Cardiac muscle cell (in vitro differentiated cells and primary cell): Measurements from ENCODE around the gene ST14. TPM values are rescaled to one million over a fixed set of nuclear protein-coding genes. Genes with fewer than 3 reads are reported as not detected.

Experiments
- DNase-seq, 2 donors: peaks; one replicate each; pipeline versions ENCODE4 v3.0.0 to v3.0.0-alpha.2; 2010 to 2017; ENCODE audit warnings: low read depth in 1 of 2, low spot score in 1 of 2
- H3K27ac ChIP-seq: fragments of 200-600 bp; sonication (generic); 2 replicates; pipeline ENCODE4 v1.5.1; 2016
- H3K27me3 ChIP-seq: fragments of 200-600 bp; sonication (generic); 2 replicates; pipeline ENCODE4 v1.6.0; 2016; ENCODE audit warnings: control low read depth
- H3K36me3 ChIP-seq: fragments of 200-600 bp; sonication (generic); 2 replicates; pipeline ENCODE4 v1.5.1; 2016; ENCODE audit warnings: control low read depth
- H3K4me1 ChIP-seq: fragments of 200-600 bp; sonication (generic); 2 replicates; pipeline ENCODE4 v1.8.1; 2017; ENCODE audit warnings: low read depth, mild to moderate bottlenecking, mixed run types
- H3K4me3 ChIP-seq: fragments of 200-600 bp; sonication (generic); 2 replicates; pipeline ENCODE4 v1.5.1; 2016; ENCODE audit warnings: mild to moderate bottlenecking
- H3K9me3 ChIP-seq: fragments of 200-600 bp; sonication (generic); 2 replicates; pipeline ENCODE4 v1.5.1; 2017; ENCODE audit warnings: low read depth, mild to moderate bottlenecking, control low read depth
- CTCF ChIP-seq: IDR thresholded peaks from 2 replicates; pipeline ENCODE4 v1.5.1; 2012; ENCODE audit warnings: low read depth, mild to moderate bottlenecking, low read length
- polyA plus RNA-seq: library from polyadenylated mRNA; unstranded; fragments of >200 nt; fragmentation: Nextera tagmentation; extraction: Ambion mirVana; gene quantifications from 2 replicates; pipeline ENCODE4 v1.2.1, GENCODE V29; 2016
- total RNA-seq: library from RNA; depleted of rRNA; stranded (reverse); fragments of >200 nt; gene quantifications from 2 replicates; pipeline ENCODE4 v1.2.3, GENCODE V29; 2016

ST14 gene
- total and polyA plus RNA-seq, 2 experiments from 2014 or later = 0.12 to 0.61 TPM

- Histone ChIP-seq H3K36me3 (no peaks in the 10 kb centered on the region), H3K4me1 (peaks cover 19% of the 10 kb centered on the region), H3K4me3 (no peak overlapping the region), H3K9me3 (no peaks in the 10 kb centered on the region), H3K27ac (no peak overlapping the region), H3K27me3 (no peaks in the 10 kb centered on the region)
- no peak for DNase-seq
- no peak for TF ChIP-seq CTCF
These were observed 18.2 kb downstream of the ST14 start for GRCh38 chr11:130177782-130178181.

GRCh38 chr11:130178441-130179339 is 19.1 kb downstream of the ST14 start:
- no peak overlapping the region for H3K4me3 ChIP-seq
- H3K27me3 ChIP-seq = no peaks in the 10 kb centered on the region
- H3K27ac ChIP-seq = no peak overlapping the region
- no peaks in the 10 kb centered on the region for H3K9me3 ChIP-seq
- no peak for DNase-seq
- H3K4me1 ChIP-seq = peaks cover 19% of the 10 kb centered on the region
- TF ChIP-seq CTCF = no peak
- H3K36me3 ChIP-seq = no peaks in the 10 kb centered on the region

GRCh38 chr11:130179396-130180306 is 20.1 kb downstream of the ST14 start:
- TF ChIP-seq CTCF = no peak
- H3K4me1 ChIP-seq = peaks cover 19% of the 10 kb centered on the region
- no peak for DNase-seq

GRCh38 chr11:130180491-130180890 is 20.9 kb downstream of the ST14 start:
- no peak for TF ChIP-seq CTCF
- Histone ChIP-seq H3K9me3 (no peaks in the 10 kb centered on the region), H3K27ac (no peak overlapping the region), H3K27me3 (no peaks in the 10 kb centered on the region), H3K4me3 (no peak overlapping the region), H3K4me1 (peaks cover 19% of the 10 kb centered on the region), H3K36me3 (no peaks in the 10 kb centered on the region)
- DNase-seq = no peak

More at GRCh38 chr11:130179396-130180306, 20.1 kb downstream of the ST14 start:
- H3K27me3 ChIP-seq = no peaks in the 10 kb centered on the region
- no peak overlapping the region for H3K27ac ChIP-seq
- H3K36me3 ChIP-seq = no peaks in the 10 kb centered on the region
- no peaks in the 10 kb centered on the region for H3K9me3 ChIP-seq
- H3K4me3 ChIP-seq = no peak overlapping the region

GRCh38 chr11:130180896-130181294 is 21.3 kb downstream of the ST14 start:
- TF ChIP-seq CTCF = no peak
- H3K27ac ChIP-seq = no peak overlapping the region
- H3K4me3 ChIP-seq = no peak overlapping the region
- H3K9me3 ChIP-seq = no peaks in the 10 kb centered on the region
- no peaks in the 10 kb centered on the region for H3K27me3 ChIP-seq
- H3K36me3 ChIP-seq = no peaks in the 10 kb centered on the region
- peaks cover 19% of the 10 kb centered on the region for H3K4me1 ChIP-seq
- DNase-seq = no peak
